Endometrial microvascular endothelial cells (primary cell): Measurements from ENCODE around the gene ACTL6A. TPM values are rescaled to one million over a fixed set of nuclear protein-coding genes. Genes with fewer than 3 reads are reported as not detected.
"Not testable (repeated sequence)": the region's sequence is repeated elsewhere in the genome, so short reads cannot be mapped to it uniquely, and the experiment has no call there.

Source experiments
- in situ Hi-C: cut with HindIII; loops from 2 replicates; pipeline ENCODE4 v1.10.0; 2017; ENCODE audit warnings: low sequenced_read_pairs, low pct_unique_long_range_greater_than_20kb; ENCODE audit errors: inconsistent ontology term
- total RNA-seq: library from RNA; depleted of rRNA; stranded (reverse); fragments of >200 nt; gene quantifications from one replicate; pipeline ENCODE4 v1.2.3, GENCODE V29; 2015; ENCODE audit errors: inconsistent ontology term

Gene ACTL6A
- 149 TPM for total RNA-seq

DNA sequence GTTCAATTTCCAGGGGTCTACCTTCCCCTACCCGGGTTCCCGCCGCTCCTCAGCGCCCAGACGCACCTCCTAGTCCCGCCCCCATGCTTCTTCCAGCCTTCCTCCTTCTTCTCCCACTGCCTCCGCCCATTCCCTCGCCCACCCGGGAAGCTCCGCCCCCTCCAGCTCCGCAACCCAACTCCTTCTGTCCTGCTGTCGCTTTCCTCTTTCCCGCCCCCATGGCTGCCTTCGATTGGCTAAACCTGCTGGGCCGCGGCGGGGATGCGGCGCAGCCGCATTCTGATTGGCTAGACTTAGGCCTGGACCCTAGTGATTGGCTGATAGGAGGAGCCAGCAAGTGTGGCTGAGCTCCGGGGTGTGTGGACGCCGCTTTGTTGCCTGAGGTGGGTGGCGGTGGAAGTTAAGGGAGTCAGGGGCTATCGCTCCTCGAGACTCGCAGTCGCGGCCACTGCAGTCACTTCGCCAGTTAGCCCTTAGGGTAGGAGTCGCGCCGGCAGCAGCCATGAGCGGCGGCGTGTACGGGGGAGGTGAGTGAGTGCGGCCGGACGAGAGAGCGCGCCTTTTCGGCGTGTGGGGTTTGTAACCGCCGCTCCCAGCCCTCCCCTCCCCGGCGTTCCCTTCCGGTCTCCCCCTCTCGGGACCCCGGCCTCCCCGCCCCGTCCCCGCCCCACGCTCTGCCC, at the start of gene ACTL6A:
TSS of gene ACTL6A (plus strand) at position 336 of the 680 bp plus-strand sequence. CDS start at position 503, 167 bp downstream.
- in situ Hi-C loops = no loop called here

DNA sequence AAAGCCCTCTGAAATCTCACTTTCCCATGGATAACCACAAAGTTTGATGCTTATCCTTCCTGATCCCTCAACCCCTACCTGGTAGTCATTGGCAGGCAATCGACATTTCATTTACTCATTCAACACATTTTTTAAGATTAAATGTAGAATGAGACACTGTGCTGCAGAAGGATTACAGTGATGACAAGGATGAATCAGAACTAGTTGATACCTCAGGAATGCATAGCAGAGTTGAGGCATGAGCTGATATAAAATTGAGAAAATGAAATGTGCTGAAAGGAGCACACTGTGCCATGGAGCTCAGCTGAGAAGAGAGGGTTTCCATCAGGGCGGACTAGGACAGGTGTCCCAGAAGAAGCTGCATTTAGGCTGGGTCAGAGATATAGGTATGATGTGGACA, 48.9 kb upstream of the ACTL6A start:
- in situ Hi-C loops = no loop called here

DNA sequence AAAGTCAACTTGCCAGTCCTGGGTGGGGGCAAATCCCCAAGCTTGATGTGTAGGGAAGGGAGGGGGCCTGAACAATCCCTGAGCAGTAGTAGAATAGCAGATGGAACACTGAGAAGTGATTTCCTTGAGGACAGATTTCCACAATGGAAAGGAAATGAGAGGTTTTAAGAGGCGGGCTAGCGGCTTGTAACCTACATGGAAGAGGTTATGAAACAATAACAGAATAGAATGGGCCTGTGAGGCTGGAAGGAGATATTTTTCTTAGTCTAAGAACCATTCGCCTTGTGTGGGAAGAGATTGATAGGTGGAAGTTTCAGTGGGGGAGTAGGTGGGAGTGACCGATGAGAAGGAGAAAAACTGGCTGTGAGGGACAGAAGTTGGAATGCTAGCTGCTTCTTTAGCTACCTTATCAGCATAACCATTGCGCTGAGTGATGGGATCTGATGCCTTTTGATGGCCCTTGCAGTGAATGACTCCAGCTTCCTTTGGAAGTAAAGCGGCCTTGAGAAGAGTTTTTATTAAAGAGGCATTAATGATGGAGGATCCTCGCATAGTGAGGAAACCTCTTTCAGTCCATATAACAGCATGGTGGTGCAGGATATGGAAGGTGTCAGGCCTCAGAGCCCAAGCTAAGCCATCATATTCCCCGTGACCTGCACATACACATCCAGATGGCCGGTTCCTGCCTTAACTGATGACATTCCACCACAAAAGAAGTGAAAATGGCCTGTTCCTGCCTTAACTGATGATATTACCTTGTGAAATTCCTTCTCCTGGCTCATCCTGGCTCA, 46.1 kb upstream of the ACTL6A start:
- in situ Hi-C loops = not testable (repeated sequence)

DNA sequence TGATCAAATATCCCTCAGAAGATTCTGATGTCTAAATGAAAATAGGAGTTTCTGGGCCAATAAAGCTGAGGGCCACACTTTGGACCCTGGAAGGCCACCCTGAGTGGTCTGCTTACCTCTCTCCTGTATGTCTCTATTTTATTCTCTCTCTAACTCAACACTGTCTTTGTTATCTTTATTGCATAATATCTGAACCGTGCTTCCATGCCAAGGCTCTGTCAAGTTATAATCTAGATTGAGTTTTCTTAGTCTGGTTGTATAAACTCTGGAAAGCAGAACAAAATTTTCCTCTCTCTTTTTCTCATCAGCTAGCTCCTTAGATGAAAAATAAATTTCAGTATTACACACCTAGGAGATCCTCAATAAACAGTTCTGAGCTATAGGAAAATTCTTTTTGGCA, 36.2 kb upstream of the ACTL6A start:
- in situ Hi-C loops = no loop called here

DNA sequence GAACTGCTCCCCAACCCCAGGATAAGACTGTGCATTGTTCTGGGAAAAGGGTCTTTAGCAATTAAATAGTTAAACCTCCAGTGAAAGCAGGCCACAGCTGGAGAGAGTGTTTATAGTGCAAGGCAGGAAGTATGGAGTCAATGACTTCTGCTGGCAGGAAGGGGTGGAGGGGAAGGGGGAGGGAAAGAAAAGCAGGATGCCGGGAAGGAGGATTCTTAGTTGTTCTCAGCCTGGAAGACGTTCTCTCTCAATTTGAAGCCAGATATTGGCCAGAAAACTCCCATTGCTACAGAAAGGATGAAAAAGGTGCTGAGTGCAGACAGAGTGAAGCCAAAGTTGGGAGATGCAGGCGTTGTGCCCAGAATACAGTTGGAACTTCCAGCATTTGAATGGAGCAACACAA, 35.7 kb upstream of the ACTL6A start:
- in situ Hi-C loops = no loop called here

DNA sequence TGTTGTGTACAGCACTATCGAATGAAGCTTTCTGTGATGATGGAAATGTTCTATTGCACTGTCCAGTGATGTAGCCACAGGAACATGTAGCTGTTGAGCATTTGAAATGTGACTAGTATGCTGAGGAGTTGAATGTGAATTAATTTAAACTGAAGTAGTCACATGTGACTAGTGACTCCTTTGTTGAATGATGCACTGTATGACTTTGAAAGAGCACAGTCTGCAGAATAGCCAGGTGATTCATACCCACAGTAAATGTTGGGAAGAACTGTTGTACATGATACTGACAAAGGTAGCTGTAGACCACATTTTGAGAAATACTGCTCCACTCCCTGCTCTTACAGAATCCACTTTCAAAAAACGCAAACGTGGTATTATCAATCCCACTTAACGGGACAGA, 34.0 kb upstream of the ACTL6A start:
- in situ Hi-C loops = no loop called here

DNA sequence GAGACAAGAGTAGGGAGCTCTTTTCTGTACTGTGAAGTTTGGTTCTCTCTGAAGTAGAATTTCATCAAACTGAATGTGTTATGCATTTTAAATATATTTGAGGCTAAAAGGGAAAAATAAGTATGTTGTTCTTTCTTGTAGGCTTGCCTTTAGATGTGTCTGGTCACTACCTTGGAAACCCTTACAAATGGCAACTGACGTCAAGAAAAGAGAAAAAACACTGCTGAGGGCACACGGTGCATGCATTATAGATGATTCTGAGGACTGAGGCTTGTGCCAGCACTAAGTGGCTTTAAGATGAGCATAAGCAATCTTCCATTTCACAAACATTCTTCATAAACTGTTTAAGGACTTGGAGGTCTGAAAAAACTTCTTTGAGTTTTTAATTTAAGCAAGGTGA, 31.1 kb upstream of the ACTL6A start:
- in situ Hi-C loops = no loop called here

DNA sequence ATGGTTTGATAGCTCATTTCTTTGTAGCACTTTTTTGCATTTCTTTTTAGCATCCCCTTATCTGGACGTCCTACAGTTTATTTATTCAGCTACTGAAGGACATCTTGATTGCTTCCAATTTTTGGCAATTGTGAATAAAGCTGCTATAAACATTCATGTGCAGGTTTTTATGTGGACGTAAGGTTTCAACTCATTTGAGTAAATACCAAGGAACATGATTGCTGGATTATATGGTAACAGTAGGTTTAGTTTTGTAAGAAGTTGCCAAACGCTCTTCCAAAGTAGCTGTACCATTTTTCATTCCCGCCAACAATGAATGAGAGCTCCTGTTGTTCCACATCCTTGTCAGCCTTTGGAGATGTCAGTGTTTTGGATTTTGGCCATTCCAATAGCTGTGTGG, 29.5 kb upstream of the ACTL6A start:
- in situ Hi-C loops = no loop called here

DNA sequence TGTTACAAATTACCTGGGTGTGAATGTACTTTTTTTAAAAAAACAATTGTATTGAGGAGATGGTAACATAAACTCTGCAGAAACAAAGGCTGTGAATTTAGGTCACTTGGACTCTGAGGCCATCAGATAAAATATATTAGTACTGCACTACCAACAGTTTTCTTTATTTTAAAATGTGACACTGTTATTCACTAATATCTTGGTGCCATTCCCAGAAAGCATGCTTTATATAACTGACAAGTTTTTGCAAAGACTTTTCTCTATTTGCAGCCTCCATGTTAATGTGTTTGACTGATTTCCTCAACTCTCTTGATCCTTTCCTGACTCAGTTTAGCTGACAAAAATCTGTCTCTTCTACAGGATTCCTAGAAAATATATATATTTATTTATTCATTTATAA, 26.5 kb upstream of the ACTL6A start:
- in situ Hi-C loops = no loop called here

DNA sequence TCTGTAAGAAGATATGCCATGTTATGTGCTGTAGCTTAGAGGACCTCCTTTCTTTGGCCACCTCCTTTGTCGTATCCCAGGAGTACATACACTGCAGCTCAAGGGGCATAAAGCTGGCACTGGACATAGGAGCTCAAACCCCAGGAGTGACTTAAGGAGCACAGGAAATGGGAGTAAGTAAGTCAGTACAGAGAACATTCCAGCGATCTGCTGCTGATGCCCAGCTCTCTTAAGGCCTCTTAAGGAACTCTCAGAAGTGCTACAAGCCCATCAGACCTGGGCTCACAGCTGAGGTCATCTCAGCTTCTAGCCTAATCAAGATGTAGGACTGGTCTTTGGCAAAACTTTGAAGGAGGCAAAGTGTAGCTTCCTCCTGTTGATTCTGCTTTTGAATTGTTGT, 21.6 kb upstream of the ACTL6A start:
- in situ Hi-C loops = no loop called here

DNA sequence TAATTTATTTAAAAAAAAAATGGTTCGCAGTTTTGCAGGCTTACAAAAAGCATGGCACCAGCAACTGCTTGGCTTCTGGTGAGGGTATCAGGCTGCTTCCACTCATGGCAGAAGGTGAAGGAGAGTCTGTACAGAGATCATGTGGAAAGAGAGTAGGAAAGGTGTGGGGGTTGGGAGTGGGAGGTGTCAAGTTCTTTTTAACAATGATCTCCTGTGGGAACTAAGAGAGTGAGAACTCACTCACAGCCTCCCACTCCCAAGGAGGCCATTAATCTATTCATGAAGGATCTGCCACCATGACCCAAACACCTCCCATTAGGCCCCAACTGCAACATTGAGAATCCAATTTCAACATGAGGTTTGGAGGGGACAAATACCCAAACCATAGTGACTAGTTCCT, 21.1 kb upstream of the ACTL6A start:
- in situ Hi-C loops = no loop called here

DNA sequence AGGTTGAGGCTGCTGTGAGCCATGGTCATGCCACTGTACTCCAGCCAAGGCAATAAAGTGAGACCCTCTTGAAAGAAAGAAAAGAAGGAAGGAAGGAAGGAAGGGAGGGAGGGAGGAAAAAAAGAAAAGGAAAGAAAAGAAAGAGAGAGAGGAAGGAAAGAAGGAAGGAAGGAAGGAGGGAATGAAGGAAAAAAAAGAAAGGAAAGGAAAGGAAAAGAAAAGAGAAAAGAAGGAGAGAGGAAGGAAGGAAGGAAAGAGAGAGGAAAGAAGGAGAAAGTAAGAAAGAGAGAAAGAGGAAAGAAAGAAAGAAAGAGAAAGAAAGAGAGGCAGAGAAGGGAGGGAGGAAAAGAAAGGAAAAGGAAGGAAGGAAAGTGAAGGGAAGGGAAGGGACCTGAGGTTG, 20.4 kb upstream of the ACTL6A start:
- in situ Hi-C loops = no loop called here

DNA sequence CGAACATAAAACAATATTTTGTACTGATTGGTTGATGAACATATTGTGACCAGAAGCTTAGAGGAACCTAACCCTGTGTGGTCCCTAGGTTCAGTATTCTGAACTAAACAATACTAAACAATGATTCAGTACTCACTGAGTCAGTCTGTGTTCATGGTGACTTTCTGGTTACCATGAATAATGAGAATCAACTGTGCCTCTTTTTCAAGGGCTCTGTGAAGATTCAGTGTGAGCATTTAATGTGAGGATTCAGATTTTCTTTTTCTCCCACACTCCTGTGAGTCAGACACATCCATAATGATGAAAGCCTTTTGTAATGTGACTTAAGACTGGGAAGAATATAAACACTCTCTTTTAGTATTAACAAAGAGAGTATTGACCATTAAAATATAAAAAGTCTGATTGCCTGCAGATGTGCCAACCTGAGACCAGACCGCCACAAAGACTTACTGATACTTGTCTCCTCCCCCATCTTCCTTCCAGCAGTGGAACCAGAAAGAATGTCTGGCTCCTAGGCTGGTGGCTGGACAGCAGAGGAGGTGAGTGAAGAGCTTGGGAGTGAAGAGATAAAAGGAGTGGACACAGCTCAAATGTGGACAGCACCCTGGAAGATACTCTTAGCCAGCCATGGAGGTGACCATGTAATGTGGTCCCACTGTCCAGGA, 17.6 kb upstream of the ACTL6A start:
- in situ Hi-C loops = no loop called here

DNA sequence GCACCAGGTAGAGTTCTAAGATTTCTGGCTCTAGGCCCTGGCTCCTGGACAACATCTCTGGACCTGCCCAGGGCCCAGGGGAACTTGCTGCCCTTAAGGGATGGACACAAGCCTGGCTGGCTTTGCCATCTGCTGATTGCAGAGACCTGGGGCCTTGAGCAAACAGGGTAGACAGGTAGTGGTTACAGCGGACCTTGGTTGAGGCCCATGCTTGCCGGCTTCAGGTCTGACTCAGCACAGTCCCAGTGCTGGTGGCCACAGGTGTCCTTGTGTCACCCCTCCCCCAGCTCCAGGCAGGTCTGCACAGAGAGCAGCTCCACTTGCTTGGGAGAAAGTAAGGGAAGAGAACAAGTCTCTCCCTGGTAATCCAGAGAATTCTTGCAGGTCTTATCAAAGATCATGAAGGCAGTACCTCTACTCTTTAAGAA, 15.9 kb upstream of the ACTL6A start:
- in situ Hi-C loops = no loop called here

DNA sequence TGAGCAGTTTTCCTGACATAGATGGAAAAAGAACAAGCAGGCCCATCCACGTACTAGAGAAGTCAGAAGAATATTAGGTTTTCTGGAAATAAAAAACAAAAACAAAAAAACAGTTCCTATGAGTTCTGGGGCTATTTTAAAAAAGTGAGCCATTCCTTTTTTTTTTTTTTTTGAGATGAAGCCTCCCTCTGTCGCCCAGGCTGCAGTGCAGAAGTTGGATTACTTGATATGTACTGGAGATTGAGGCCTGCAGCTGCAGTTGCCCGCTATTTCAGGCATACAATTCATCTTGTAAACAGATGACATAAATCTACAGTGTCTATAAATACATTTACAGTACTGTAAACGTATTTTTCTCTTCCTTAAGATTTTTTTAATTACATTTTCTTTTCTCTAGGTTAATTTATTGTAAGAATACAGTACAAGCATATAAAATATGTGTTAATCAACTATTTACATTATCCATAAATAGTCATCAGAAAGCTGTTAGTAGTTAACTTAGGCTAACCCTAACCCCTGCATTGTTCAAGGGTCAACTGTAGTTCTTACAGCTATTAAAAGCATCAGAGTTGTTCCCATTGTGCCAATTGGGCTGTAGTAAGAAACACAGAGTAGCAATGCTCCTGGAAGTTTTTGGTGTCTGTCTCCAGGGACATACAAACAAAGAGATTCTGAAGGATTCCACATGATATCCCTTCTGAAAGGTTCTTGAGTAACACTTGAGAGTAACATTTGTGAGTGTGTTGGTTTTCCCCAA, 11.2 kb upstream of the ACTL6A start:
- in situ Hi-C loops = no loop called here

DNA sequence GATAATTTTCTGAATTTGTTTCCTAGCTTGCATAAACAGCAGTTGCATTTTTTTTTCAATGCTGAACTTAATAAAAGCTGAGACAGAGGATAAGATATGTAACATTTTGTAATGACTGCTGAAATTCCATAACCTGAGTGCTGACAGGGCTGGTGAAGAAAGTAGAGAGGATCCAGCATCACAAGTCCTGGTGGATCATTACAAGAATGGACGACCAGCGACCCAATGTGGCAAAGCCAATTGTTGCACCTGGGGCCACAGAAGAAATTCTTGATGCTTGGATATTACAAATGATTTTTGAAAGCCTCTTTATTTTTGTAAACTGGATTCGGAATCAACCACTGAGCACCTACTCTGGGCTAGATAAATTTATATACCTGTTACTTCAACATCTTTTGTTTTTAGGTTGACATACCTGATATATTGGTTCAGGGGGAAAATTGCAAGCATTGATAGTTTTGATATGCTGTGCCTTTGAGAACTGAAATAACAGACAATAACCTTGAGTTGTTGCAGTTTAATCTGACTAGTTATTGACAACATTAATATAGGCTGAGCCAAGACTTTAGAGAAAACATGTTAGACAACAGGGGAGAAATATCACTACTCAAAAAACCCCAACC, 3.9 kb upstream of the ACTL6A start:
- in situ Hi-C loops = no loop called here

DNA sequence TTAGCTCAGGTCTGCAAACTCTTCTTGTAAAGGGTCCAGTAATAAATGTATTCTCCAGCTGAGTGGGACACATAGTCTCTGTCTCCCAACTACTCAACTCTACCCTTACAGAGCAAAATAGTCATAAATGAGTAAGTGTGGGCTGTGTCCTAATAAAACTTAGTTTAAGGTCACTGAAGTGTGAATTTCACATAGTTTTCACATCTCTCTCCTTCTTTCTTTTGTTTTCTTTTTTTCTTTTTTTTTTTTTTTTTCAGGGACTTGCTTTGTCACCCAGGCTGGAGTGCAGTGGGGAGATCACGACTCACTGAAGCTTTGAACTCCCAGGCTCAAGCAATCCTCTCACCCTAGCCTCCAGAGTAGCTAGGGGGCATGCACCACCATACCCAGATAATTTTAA, 1.9 kb upstream of the ACTL6A start:
- in situ Hi-C loops = no loop called here

DNA sequence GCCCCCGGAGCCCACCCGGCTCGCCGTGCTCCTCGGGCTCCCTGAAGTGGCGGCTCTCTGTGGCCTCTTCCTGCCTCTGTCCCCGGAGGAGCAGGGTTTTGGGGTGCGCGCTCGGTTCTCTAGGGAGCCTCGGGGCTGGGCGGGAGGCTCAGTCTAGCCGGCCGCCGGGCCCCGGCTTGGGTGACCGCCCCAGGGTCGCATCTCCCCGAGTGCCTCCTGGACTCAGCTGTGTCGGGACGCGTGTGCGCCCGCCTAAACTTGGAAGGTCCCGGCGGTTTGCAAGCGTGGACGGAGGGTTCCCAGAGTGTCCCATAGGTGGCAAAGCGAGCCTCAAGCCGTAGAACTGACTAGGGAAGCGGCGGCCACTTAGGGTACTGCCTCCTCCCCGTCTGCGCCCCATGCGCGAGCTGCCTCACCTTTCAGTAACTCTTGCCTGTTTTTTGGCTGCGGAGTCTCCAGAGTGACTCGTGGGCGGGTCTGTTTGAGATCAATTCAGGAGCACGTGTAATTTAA, 601 bp downstream of the ACTL6A start:
- in situ Hi-C loops = no loop called here

DNA sequence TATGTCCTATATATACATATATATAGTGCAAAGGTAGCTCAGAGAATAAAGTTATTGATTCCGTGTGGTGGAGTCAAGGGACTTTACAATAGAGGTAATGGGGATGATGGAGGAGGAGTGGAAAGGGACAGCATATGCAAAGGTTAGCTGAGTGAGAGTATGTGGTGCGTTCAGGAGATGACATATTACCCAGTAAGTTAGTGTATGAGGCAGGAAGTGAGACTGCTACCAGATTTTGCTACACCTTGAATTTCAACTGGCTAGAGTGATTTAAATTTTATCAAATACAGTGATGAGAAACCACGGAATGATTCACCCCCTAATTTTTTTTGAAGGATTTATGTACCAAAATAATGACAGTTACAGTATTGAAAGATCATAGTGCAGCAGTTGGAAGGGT, 2.8 kb downstream of the ACTL6A start:
- in situ Hi-C loops = no loop called here
